AG04450 (cell line): Measurements from ENCODE around the gene HPS1. TPM values are rescaled to one million over a fixed set of nuclear protein-coding genes. Genes with fewer than 3 reads are reported as not detected.
A peak's percentile ranks its signal among the peaks of the same experiment; 100 is the strongest.

Experiments used
- CTCF ChIA-PET: fragments of 300-600, 350-600 bp; formaldehyde crosslinking; extraction: SDS; loops from one replicate; lab custom pipeline; 2022; ENCODE audit warnings: antibody characterized with exemption, inconsistent platforms; lab: Charles Lee
- POLR2A ChIA-PET: fragments of 350-600 bp; formaldehyde crosslinking; extraction: SDS; loops from one replicate; lab custom pipeline; 2021; ENCODE audit warnings: antibody characterized with exemption, inconsistent platforms; lab: Yijun Ruan, JAX
- DNase-seq: peaks from one replicate; pipeline ENCODE4 v3.0.0-alpha.2; 2011; ENCODE audit warnings: low read depth, low spot score
- H3K27ac ChIP-seq: one replicate; pipeline ENCODE4 v1.5.1; 2012; ENCODE audit warnings: low read depth, low read length, control low read depth
- H3K27me3 ChIP-seq: one replicate; pipeline ENCODE4 v1.6.0; 2012; ENCODE audit warnings: low read length; ENCODE audit not compliant: control insufficient read depth, insufficient read depth
- H3K4me3 ChIP-seq: 2 replicates; pipeline ENCODE4 v1.5.1; 2011; ENCODE audit warnings: mild to moderate bottlenecking, low read depth, low read length, control low read depth
- H3K9me3 ChIP-seq: 2 replicates; pipeline ENCODE4 v1.5.1; 2012; ENCODE audit warnings: low read length; ENCODE audit not compliant: control insufficient read depth, insufficient read depth
- CTCF ChIP-seq: IDR thresholded peaks from 2 replicates; pipeline ENCODE4 v1.5.1; 2011; ENCODE audit warnings: low read depth, low read length, control low read depth, inconsistent platforms
- polyA plus RNA-seq: library from polyadenylated mRNA; depleted of rRNA; stranded (reverse); fragments of >200 nt; gene quantifications from 2 replicates; pipeline ENCODE4 v1.2.3, GENCODE V29; 2011

Gene HPS1
- polyA plus RNA-seq, 1 experiment, result 56.7 TPM

DNA sequence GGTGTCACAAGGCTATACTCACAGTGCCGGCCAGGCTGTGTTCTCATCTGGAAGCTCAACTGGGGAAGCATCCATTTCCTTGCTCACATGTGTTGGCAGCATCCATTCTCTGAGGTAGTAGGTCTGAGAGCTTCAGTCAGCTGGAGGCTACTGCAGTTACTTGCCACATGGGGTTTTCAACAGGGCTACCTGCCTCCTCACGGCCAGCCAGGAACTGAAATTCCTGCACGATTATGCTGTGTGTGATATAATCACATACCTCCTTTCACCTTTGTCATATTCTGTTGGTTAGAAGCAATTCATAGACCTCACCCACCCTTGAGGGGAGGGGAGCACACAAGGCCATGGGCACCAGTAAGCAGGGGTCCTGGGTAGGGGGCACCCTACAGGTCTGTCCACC is 69.2 kb downstream of the HPS1 start:
- Histone ChIP-seq H3K9me3 (peaks cover 5% of the 10 kb centered on the region; the same call in 1 of the 2 replicates), H3K4me3 (no peak overlapping the region), H3K27ac (no peak overlapping the region), H3K27me3 (no peaks in the 10 kb centered on the region)
- CTCF ChIA-PET, result interaction anchor here (1.8 kb wide), 1 partner anchor 68 kb away, joined by 6 read pairs; no protein-coding TSS in a partner anchor
- POLR2A ChIA-PET, result no interaction called here
- no peak for TF ChIP-seq CTCF
- DNase-seq, result no peak

- POLR2A ChIA-PET, result interaction anchor here (1.2 to 1.4 kb wide), 2 partner anchors 27 to 35 kb away, joined by 4 to 5 read pairs; no protein-coding TSS in a partner anchor
- DNase-seq, result no peak
- Histone ChIP-seq H3K9me3 (peaks cover 5% of the 10 kb centered on the region; the same call in 1 of the 2 replicates), H3K27ac (peak overlapping the region; percentile 84), H3K4me3 (no peak overlapping the region), H3K27me3 (no peaks in the 10 kb centered on the region)
- CTCF ChIA-PET, result interaction anchor here (1.8 kb wide), 1 partner anchor 67 kb away, joined by 6 read pairs; no protein-coding TSS in a partner anchor
- TF ChIP-seq CTCF, result no peak
Measured at GRCh38 chr10:98377001-98377400, 69.7 kb downstream of the HPS1 start.

DNA sequence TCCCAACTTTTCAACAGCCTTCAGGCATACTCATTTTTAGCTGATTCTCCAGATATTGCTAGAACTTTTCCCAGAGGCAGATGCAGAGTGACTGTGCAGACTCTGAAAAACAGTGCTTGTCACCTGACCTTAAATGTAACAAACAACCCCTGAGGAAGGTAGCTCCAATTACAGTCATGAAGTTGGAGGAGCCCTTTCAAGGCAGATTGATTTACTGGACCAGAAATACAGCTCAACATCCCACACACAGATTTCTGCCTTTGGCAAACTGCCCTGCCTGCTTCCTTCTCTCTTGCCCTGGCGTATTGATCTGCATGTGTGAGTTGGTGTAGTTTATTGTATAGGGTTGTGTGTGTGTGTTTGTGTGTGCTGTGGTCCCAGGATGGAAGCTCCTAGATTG is 70.2 kb downstream of the HPS1 start:
- peak; percentile 46 for DNase-seq

DNA sequence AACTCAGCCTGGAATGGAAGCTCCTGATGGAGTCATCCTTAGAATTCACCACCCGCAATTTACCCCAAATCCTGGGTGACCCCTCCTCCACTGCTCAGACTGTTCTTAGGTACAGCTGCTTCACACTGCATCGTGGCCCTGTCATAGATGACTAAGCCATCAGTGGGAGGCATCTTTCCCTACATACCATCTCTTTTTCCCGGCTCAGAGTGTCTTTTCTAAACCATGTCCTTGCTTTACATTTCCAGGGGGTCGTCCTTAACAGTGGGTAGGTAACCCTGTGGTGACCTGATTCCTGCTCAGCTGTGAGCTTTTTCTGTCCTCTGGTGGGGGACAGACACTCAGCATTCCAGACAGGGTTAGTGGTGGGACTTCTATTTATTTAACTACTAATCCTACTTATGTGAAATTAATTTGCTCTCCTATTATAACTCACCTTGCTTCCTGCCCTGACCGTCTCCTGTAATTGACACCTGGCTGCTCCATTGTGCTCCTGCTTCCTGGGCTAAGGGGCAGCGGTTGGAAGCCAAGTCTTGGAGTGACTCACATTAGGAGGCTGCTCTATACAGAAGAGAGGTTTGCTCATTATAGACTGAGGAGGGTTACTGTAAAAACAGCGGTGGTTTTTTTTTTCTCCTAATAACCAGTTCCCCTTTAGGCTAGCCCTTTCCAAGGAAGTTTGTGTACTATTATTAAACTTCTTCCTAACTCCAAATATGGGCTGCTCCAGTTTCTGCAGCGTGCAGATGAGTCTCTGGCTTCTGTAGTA is 72.3 kb downstream of the HPS1 start:
- ChIA-PET CTCF (interaction anchor here (0.6 to 2.5 kb wide), 2 partner anchors 12 to 65 kb away, joined by 3 to 9 read pairs; no protein-coding TSS in a partner anchor), POLR2A (interaction anchor here (0.6 to 1.1 kb wide), 4 partner anchors 12 to 51 kb away, joined by 3 to 4 read pairs (median 3); no protein-coding TSS in a partner anchor)
- peak; percentile 44 for DNase-seq
- TF ChIP-seq CTCF, result no peak
- H3K9me3 ChIP-seq, result peaks cover 5% of the 10 kb centered on the region; the same call in 1 of the 2 replicates
- H3K27ac ChIP-seq, result peak overlapping the region; percentile 97
- H3K27me3 ChIP-seq, result no peaks in the 10 kb centered on the region
- no peak overlapping the region for H3K4me3 ChIP-seq

More for the DNA sequence above, 70.2 kb downstream of the HPS1 start:
- TF ChIP-seq CTCF, result no peak
- no peak overlapping the region for H3K4me3 ChIP-seq
- H3K27me3 ChIP-seq, result no peaks in the 10 kb centered on the region
- H3K27ac ChIP-seq, result peak overlapping the region; percentile 84
- CTCF ChIA-PET, result interaction anchor here (1.8 kb wide), 1 partner anchor 67 kb away, joined by 6 read pairs; no protein-coding TSS in a partner anchor
- peaks cover 5% of the 10 kb centered on the region; the same call in 1 of the 2 replicates for H3K9me3 ChIP-seq
- POLR2A ChIA-PET, result interaction anchor here (1.2 to 1.4 kb wide), 3 partner anchors 27 to 53 kb away, joined by 4 to 5 read pairs (median 4); no protein-coding TSS in a partner anchor
